ENCODE measurements around the gene LIMK1. TPM values are rescaled to one million over a fixed set of nuclear protein-coding genes. Genes with fewer than 3 reads are reported as not detected.

LIMK1 gene
- total RNA-seq, 1 experiment from 2014 or later, result 63.8 TPM

DNA sequence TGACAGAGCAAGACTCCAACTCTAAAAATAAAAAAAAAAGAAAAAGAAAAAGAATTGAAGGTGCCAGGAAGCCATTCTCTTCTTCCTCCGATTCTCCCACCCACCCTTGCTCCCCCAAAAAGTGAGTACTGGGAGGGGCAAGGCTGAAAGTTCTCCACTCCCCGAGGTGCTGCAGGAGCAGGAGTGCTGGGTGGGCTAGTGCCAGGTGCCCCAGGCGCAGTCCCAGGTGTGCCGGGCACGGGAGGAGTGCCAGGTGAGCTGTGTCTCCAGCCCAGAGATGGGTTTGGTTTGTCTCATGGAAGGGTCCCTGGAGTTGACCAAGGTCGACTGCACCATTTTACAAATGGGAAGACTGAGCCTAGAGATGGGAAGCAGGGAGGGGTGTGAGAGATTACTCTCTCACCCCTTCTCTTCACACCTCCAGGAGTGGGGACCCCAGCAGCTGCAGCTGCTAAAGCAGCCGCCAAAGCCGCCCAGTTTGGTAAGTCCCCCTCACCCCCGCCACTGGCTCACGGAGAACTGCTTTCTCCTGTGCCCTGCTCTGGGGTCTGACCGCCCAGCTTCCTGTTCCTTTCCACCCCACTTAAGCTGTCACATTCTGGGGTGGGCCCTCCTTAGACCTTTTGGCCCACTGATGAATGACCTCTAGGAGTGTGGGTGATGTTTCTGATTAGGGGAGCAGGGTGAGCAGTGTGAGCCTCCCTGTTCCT, 26.2 kb upstream of the LIMK1 start:
- Histone ChIP-seq H3K4ac (ENCODE audit: low read depth, low read length) (no peak overlapping the region), H3T11ph (ENCODE audit: low read length) (no peak overlapping the region), H2BK15ac (ENCODE audit: low read depth, low read length) (no peak overlapping the region), H3K56ac (ENCODE audit: insufficient read length, low read depth, low read length) (no peak overlapping the region), H3K4me1 (ENCODE audit: insufficient read depth, low read length) (peaks cover 2% of the 10 kb centered on the region; the same call in 1 of the 2 replicates), H2AFZ (ENCODE audit: low read length) (no peak overlapping the region), H2BK120ac (ENCODE audit: low read depth, low read length, poor library complexity, severe bottlenecking) (no peak overlapping the region), H2AK5ac (ENCODE audit: insufficient read length, low read length) (no peak overlapping the region), H3K23me2 (ENCODE audit: insufficient read length, low read depth, low read length, poor library complexity, severe bottlenecking) (no peaks in the 10 kb centered on the region), H4K20me1 (ENCODE audit: control insufficient read depth, insufficient read depth, insufficient read length) (no peaks in the 10 kb centered on the region), H4K8ac (replicated peaks; ENCODE audit: insufficient read length, low read depth, low read length) (no peak overlapping the region), H3K27me3 (ENCODE audit: insufficient read depth, low read length) (no peaks in the 10 kb centered on the region), H3K79me1 (ENCODE audit: insufficient read depth, low read depth, low read length, poor library complexity, severe bottlenecking) (no peaks in the 10 kb centered on the region), H3K18ac (ENCODE audit: insufficient read length, low read depth, low read length) (no peak overlapping the region), H3K9me3 (ENCODE audit: control insufficient read depth, low read depth, low read length) (no peaks in the 10 kb centered on the region), H3K23ac (ENCODE audit: insufficient read length, low read depth, low read length) (no peak overlapping the region), H2BK20ac (ENCODE audit: low read depth, low read length, poor library complexity, severe bottlenecking) (no peak overlapping the region), H4K91ac (ENCODE audit: insufficient read length, low read depth, low read length) (no peak overlapping the region), H3K79me2 (ENCODE audit: insufficient read depth, low read length) (no peaks in the 10 kb centered on the region), H4K5ac (ENCODE audit: insufficient read length, low read depth, low read length) (no peak overlapping the region), H3K27ac (ENCODE audit: insufficient read length, low read depth, low read length) (no peak overlapping the region), H2BK5ac (ENCODE audit: insufficient read length, low read length) (no peak overlapping the region), H3K4me2 (ENCODE audit: insufficient read depth, insufficient read length, low read length) (no peak overlapping the region), H3K9ac (ENCODE audit: extremely low read depth, insufficient read length, low read length) (no peak overlapping the region), H2BK12ac (ENCODE audit: insufficient read length, low read depth, low read length) (no peak overlapping the region), H3K14ac (ENCODE audit: insufficient read depth, low read length) (no peak overlapping the region)
- no peak overlapping the region for H3K27ac Mint-ChIP-seq
- TF ChIP-seq, protein P1, sequence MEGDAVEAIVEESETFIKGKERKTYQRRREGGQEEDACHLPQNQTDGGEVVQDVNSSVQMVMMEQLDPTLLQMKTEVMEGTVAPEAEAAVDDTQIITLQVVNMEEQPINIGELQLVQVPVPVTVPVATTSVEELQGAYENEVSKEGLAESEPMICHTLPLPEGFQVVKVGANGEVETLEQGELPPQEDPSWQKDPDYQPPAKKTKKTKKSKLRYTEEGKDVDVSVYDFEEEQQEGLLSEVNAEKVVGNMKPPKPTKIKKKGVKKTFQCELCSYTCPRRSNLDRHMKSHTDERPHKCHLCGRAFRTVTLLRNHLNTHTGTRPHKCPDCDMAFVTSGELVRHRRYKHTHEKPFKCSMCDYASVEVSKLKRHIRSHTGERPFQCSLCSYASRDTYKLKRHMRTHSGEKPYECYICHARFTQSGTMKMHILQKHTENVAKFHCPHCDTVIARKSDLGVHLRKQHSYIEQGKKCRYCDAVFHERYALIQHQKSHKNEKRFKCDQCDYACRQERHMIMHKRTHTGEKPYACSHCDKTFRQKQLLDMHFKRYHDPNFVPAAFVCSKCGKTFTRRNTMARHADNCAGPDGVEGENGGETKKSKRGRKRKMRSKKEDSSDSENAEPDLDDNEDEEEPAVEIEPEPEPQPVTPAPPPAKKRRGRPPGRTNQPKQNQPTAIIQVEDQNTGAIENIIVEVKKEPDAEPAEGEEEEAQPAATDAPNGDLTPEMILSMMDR (conservative IDR thresholded peaks at IDR 0.05), result no peak
- H3K4me3 Mint-ChIP-seq, result no peak overlapping the region
- no peaks in the 10 kb centered on the region for H3K36me3 Mint-ChIP-seq (ENCODE audit: insufficient read depth in 1 of 3, low read depth in 3 of 3)
- H3K9me3 Mint-ChIP-seq, result no peaks in the 10 kb centered on the region
- H3K4me1 Mint-ChIP-seq, result peaks cover under 1 to 21% of the 10 kb centered on the region in 2 experiments
- H3K27me3 Mint-ChIP-seq (ENCODE audit: low read depth), result peaks cover 10% of the 10 kb centered on the region
- WGBS (ENCODE audit: extremely low coverage, insufficient read length, low lambda C conversion rate), result no CpG with 5 or more reads among the region's 11 CpGs
- DNase-seq, result no peak
